Astrocyte (in vitro differentiated cells and primary cell): Measurements from ENCODE around the gene RPP25L. TPM values are rescaled to one million over a fixed set of nuclear protein-coding genes. Genes with fewer than 3 reads are reported as not detected.

Experiments
- DNase-seq: peaks from one replicate; pipeline ENCODE4 v3.0.0-alpha.2; 2010; ENCODE audit warnings: low read depth
- FAIRE-seq: peaks from 2 replicates; lab custom pipeline; 2011; peaks lifted over from hg19 to GRCh38; lab: Jason Lieb, UNC
- H2AFZ ChIP-seq: 2 replicates; pipeline ENCODE4 v1.6.0; 2012; ENCODE audit warnings: low read depth, low read length, inconsistent platforms
- H3K27ac ChIP-seq: 2 replicates; pipeline ENCODE4 v1.5.1; 2011; ENCODE audit warnings: low read depth, low read length, inconsistent platforms
- H3K27me3 ChIP-seq: 2 replicates; pipeline ENCODE4 v1.6.0; 2011; ENCODE audit warnings: low read length, inconsistent platforms; ENCODE audit not compliant: insufficient read depth
- H3K36me3 ChIP-seq: 2 replicates; pipeline ENCODE4 v1.5.1; 2011; ENCODE audit warnings: low read length, inconsistent platforms; ENCODE audit not compliant: insufficient read depth
- H3K4me1 ChIP-seq: 2 replicates; pipeline ENCODE4 v1.5.1; 2011; ENCODE audit warnings: low read length, inconsistent platforms; ENCODE audit not compliant: insufficient read depth
- H3K4me2 ChIP-seq: 2 replicates; pipeline ENCODE4 v1.6.0; 2012; ENCODE audit warnings: low read length, inconsistent platforms
- H3K4me3 ChIP-seq: 2 replicates; pipeline ENCODE4 v1.5.1; 2011; ENCODE audit warnings: low read depth, mild to moderate bottlenecking, low read length, inconsistent platforms; ENCODE audit not compliant: insufficient read depth
- H3K79me2 ChIP-seq: 2 replicates; pipeline ENCODE4 v1.6.0; 2012; ENCODE audit warnings: mild to moderate bottlenecking, low read length, inconsistent platforms; ENCODE audit not compliant: insufficient read depth
- H3K9ac ChIP-seq: 2 replicates; pipeline ENCODE4 v1.6.0; 2012; ENCODE audit warnings: mild to moderate bottlenecking, low read length, inconsistent platforms
- H3K9me3 ChIP-seq: 2 replicates; pipeline ENCODE4 v1.5.1; 2012; ENCODE audit warnings: low read depth, mild to moderate bottlenecking, low read length, inconsistent platforms; ENCODE audit not compliant: insufficient read depth
- H4K20me1 ChIP-seq: 2 replicates; pipeline ENCODE4 v1.6.0; 2012; ENCODE audit warnings: low read length, inconsistent platforms; ENCODE audit not compliant: insufficient read depth
- H3K27ac Mint-ChIP-seq: one replicate; pipeline ENCODE4 v1.8.0; 2021; ENCODE audit warnings: mild to moderate bottlenecking, mixed read lengths; ENCODE audit not compliant: unreplicated experiment
- H3K27me3 Mint-ChIP-seq: one replicate; pipeline ENCODE4 v1.8.0; 2021; ENCODE audit warnings: low read depth, mixed read lengths; ENCODE audit not compliant: unreplicated experiment
- H3K36me3 Mint-ChIP-seq: one replicate; pipeline ENCODE4 v1.8.0; 2021; ENCODE audit warnings: low read depth, mixed read lengths; ENCODE audit not compliant: unreplicated experiment
- H3K4me1 Mint-ChIP-seq: one replicate; pipeline ENCODE4 v1.8.0; 2021; ENCODE audit warnings: low read depth, mixed read lengths; ENCODE audit not compliant: unreplicated experiment
- H3K4me3 Mint-ChIP-seq: one replicate; pipeline ENCODE4 v1.8.0; 2021; ENCODE audit warnings: mild to moderate bottlenecking, moderate library complexity, mixed read lengths; ENCODE audit not compliant: unreplicated experiment
- H3K9me3 Mint-ChIP-seq: one replicate; pipeline ENCODE4 v1.8.0; 2021; ENCODE audit warnings: mild to moderate bottlenecking, mixed read lengths; ENCODE audit not compliant: unreplicated experiment
- CTCF ChIP-seq: IDR thresholded peaks from 2 replicates; pipeline ENCODE4 v1.5.1; 2011; ENCODE audit warnings: low read depth, mild to moderate bottlenecking, inconsistent platforms, low read length, moderate library complexity; ENCODE audit not compliant: insufficient read depth
- EZH2 ChIP-seq: IDR thresholded peaks from 2 replicates; pipeline ENCODE4 v1.6.1; 2012; ENCODE audit warnings: mild to moderate bottlenecking, low read length, inconsistent platforms; ENCODE audit not compliant: insufficient read depth
- total RNA-seq: library from RNA; stranded (reverse); gene quantifications from 2 replicates; pipeline ENCODE4 v1.2.1, GENCODE V29; 2021

Gene RPP25L
- total RNA-seq, 1 donor from 2014 or later: 13.9 TPM

DNA sequence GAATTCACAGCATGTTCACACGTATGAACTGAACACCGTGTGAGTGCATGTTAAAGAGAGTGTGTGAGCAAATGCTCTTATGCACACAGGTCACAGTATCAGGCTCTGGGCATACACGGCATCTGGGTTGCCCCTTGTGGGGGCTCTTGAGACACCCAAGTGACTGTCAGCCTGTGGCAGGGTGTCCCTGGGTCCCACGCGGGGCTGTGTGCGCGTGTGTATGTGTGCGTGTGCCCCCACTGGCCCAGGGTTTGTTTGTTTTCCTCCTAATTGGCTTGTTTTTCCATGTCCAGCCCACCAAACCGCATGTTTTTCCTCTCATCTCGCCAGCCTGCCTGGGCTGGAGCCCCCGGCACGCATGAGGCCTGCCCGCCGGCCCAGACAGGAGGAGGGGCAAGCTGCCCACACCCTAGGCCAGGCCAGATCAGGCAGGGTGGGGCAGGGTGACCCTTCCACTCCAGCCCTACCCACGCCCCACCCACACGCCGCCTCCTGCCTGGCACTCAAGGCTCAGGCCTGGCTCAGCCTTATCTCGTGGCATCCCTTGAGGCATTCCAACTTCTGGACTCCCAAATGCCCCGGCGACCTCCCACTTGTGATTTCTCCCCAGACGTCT is 51.2 kb downstream of the RPP25L start:
- no peak overlapping the region for H3K27ac Mint-ChIP-seq
- H3K4me3 Mint-ChIP-seq: no peak overlapping the region

More for the DNA sequence above, 51.2 kb downstream of the RPP25L start:
- peaks cover 22% of the 10 kb centered on the region for H3K36me3 Mint-ChIP-seq
- peak overlapping the region; percentile 76 for H3K4me2 ChIP-seq
- peaks cover 4% of the 10 kb centered on the region for H3K27me3 ChIP-seq
- H3K4me3 ChIP-seq: no peak overlapping the region
- no peaks in the 10 kb centered on the region for H4K20me1 ChIP-seq
- peak overlapping the region; percentile 64 for H2AFZ ChIP-seq
- no peak for TF ChIP-seq EZH2
- TF ChIP-seq CTCF: no peak
- H3K27me3 Mint-ChIP-seq: peaks cover 29% of the 10 kb centered on the region
- no peak overlapping the region for H3K27ac ChIP-seq
- DNase-seq (no peak), FAIRE-seq (no peak)
- H3K79me2 ChIP-seq: no peaks in the 10 kb centered on the region
- H3K9ac ChIP-seq: no peak overlapping the region
- peaks cover 6% of the 10 kb centered on the region for H3K9me3 Mint-ChIP-seq
- H3K4me1 Mint-ChIP-seq: peaks cover 22% of the 10 kb centered on the region
- no peaks in the 10 kb centered on the region for H3K36me3 ChIP-seq
- H3K4me1 ChIP-seq: peaks cover 8% of the 10 kb centered on the region
- no peaks in the 10 kb centered on the region for H3K9me3 ChIP-seq

Other genes starting within 250 kb of the RPP25L start
- gene MYORG, start 235.2 kb downstream of the RPP25L start, total RNA-seq: 6.9 and 7.3 TPM in 2 replicates
- gene FAM219A, start 153.5 kb downstream of the RPP25L start, total RNA-seq: 59.9 and 63.5 TPM in 2 replicates
- gene DNAI1, start 153.3 kb downstream of the RPP25L start, total RNA-seq: 0.58 and 1.8 TPM in 2 replicates
- gene ENHO, start 89.1 kb downstream of the RPP25L start, total RNA-seq: 0.55 and 1.1 TPM in 2 replicates
- 6.6 and 7.4 TPM in 2 replicates for gene CNTFR, start 22.4 kb downstream of the RPP25L start, total RNA-seq
- gene DCTN3, start 8.4 kb upstream of the RPP25L start, total RNA-seq: 93.0 and 94.8 TPM in 2 replicates
- gene ARID3C, start 17.0 kb upstream of the RPP25L start, total RNA-seq: 0.16 and 0.19 TPM in 2 replicates
- 73.2 and 81.3 TPM in 2 replicates for gene SIGMAR1, start 25.7 kb upstream of the RPP25L start, total RNA-seq
- 30.7 and 33.1 TPM in 2 replicates for gene GALT, start 34.6 kb upstream of the RPP25L start, total RNA-seq
- 22.2 and 28.0 TPM in 2 replicates for gene IL11RA, start 40.1 kb upstream of the RPP25L start, total RNA-seq
- gene CCL27, start 50.6 kb upstream of the RPP25L start, total RNA-seq: 0.52 TPM in 1 of 2 replicates, not detected in the other
- not detected in 2 replicates for gene CCL19, start 79.2 kb upstream of the RPP25L start, total RNA-seq
- not detected in 2 replicates for gene CCL21, start 98.0 kb upstream of the RPP25L start, total RNA-seq